GM12878 (cell line): ENCODE results near the gene RAPGEF6.

Experiments
- CTCF ChIP-seq, 3 experiments: IDR thresholded peaks in 2 of 3; conservative IDR thresholded peaks in 1 of 3; 2 replicates each; pipeline ENCODE4 v1.5.1; 2011; ENCODE audit warnings: low read depth in 3 of 3, low read length in 3 of 3, mild to moderate bottlenecking in 3 of 3, control low read depth in 2 of 3, moderate library complexity in 2 of 3, inconsistent platforms in 1 of 3, mixed read lengths in 1 of 3; ENCODE audit not compliant: control insufficient read depth in 2 of 3, insufficient read depth in 1 of 3; ENCODE audit errors: extremely low read depth in 1 of 3
- EP300 ChIP-seq, 2 experiments: fragments of 150-350 bp in 1 of 2; IDR thresholded peaks; 2 replicates each; pipeline ENCODE4 v1.6.1; 2011 to 2012; ENCODE audit warnings: low read depth in 2 of 2, low read length in 2 of 2, borderline replicate concordance in 1 of 2, improper control_type of control experiment in 1 of 2, inconsistent platforms in 1 of 2; ENCODE audit not compliant: control insufficient read depth in 1 of 2
- KDM1A ChIP-seq: fragments of 200-600 bp; sonication (generic); IDR thresholded peaks from 2 replicates; pipeline ENCODE4 v1.6.1; 2016; ENCODE audit warnings: borderline replicate concordance
- POLR2AphosphoS2 ChIP-seq: IDR thresholded peaks from 2 replicates; pipeline ENCODE4 v1.6.1; 2011; ENCODE audit warnings: low read depth, mild to moderate bottlenecking, low read length, improper control_type of control experiment, moderate library complexity
- USF1 ChIP-seq: IDR thresholded peaks from 2 replicates; pipeline ENCODE4 v1.6.1; 2011; ENCODE audit warnings: borderline replicate concordance, low read depth, mild to moderate bottlenecking, moderate library complexity, mixed read lengths, low read length; ENCODE audit not compliant: insufficient read depth; ENCODE audit errors: extremely low read length

GRCh38 chr5:131659841-131660240, 24.8 kb upstream of the RAPGEF6 start:
- TF ChIP-seq EP300 (IDR thresholded peaks at IDR 0.05; ENCODE audit: borderline replicate concordance in 1 of 2, control insufficient read depth in 1 of 2, low read depth in 2 of 2, low read length in 2 of 2): no peak
- TF ChIP-seq CTCF (IDR thresholded peaks at IDR 0.05 in 2 of 3, conservative IDR thresholded peaks at IDR 0.05 in 1 of 3; ENCODE audit: control insufficient read depth in 2 of 3, extremely low read depth in 1 of 3, insufficient read depth in 1 of 3, low read depth in 3 of 3, low read length in 3 of 3): no peak
- no peak for TF ChIP-seq POLR2AphosphoS2
- no peak for TF ChIP-seq USF1
- TF ChIP-seq KDM1A: no peak
